Astrocyte (in vitro differentiated cells and primary cell): ENCODE data around the gene ATP10A. TPM values are rescaled to one million over a fixed set of nuclear protein-coding genes. Genes with fewer than 3 reads are reported as not detected.

Source experiments
- DNase-seq: peaks from one replicate; pipeline ENCODE4 v3.0.0-alpha.2; 2010; ENCODE audit warnings: low read depth
- FAIRE-seq: peaks from 2 replicates; lab custom pipeline; 2011; peaks lifted over from hg19 to GRCh38; lab: Jason Lieb, UNC
- H2AFZ ChIP-seq: 2 replicates; pipeline ENCODE4 v1.6.0; 2012; ENCODE audit warnings: low read depth, low read length, inconsistent platforms
- H3K27ac ChIP-seq: 2 replicates; pipeline ENCODE4 v1.5.1; 2011; ENCODE audit warnings: low read depth, low read length, inconsistent platforms
- H3K27me3 ChIP-seq: 2 replicates; pipeline ENCODE4 v1.6.0; 2011; ENCODE audit warnings: low read length, inconsistent platforms; ENCODE audit not compliant: insufficient read depth
- H3K36me3 ChIP-seq: 2 replicates; pipeline ENCODE4 v1.5.1; 2011; ENCODE audit warnings: low read length, inconsistent platforms; ENCODE audit not compliant: insufficient read depth
- H3K4me1 ChIP-seq: 2 replicates; pipeline ENCODE4 v1.5.1; 2011; ENCODE audit warnings: low read length, inconsistent platforms; ENCODE audit not compliant: insufficient read depth
- H3K4me2 ChIP-seq: 2 replicates; pipeline ENCODE4 v1.6.0; 2012; ENCODE audit warnings: low read length, inconsistent platforms
- H3K4me3 ChIP-seq: 2 replicates; pipeline ENCODE4 v1.5.1; 2011; ENCODE audit warnings: low read depth, mild to moderate bottlenecking, low read length, inconsistent platforms; ENCODE audit not compliant: insufficient read depth
- H3K79me2 ChIP-seq: 2 replicates; pipeline ENCODE4 v1.6.0; 2012; ENCODE audit warnings: mild to moderate bottlenecking, low read length, inconsistent platforms; ENCODE audit not compliant: insufficient read depth
- H3K9ac ChIP-seq: 2 replicates; pipeline ENCODE4 v1.6.0; 2012; ENCODE audit warnings: mild to moderate bottlenecking, low read length, inconsistent platforms
- H3K9me3 ChIP-seq: 2 replicates; pipeline ENCODE4 v1.5.1; 2012; ENCODE audit warnings: low read depth, mild to moderate bottlenecking, low read length, inconsistent platforms; ENCODE audit not compliant: insufficient read depth
- H4K20me1 ChIP-seq: 2 replicates; pipeline ENCODE4 v1.6.0; 2012; ENCODE audit warnings: low read length, inconsistent platforms; ENCODE audit not compliant: insufficient read depth
- H3K27ac Mint-ChIP-seq: one replicate; pipeline ENCODE4 v1.8.0; 2021; ENCODE audit warnings: mild to moderate bottlenecking, mixed read lengths; ENCODE audit not compliant: unreplicated experiment
- H3K27me3 Mint-ChIP-seq: one replicate; pipeline ENCODE4 v1.8.0; 2021; ENCODE audit warnings: low read depth, mixed read lengths; ENCODE audit not compliant: unreplicated experiment
- H3K36me3 Mint-ChIP-seq: one replicate; pipeline ENCODE4 v1.8.0; 2021; ENCODE audit warnings: low read depth, mixed read lengths; ENCODE audit not compliant: unreplicated experiment
- H3K4me1 Mint-ChIP-seq: one replicate; pipeline ENCODE4 v1.8.0; 2021; ENCODE audit warnings: low read depth, mixed read lengths; ENCODE audit not compliant: unreplicated experiment
- H3K4me3 Mint-ChIP-seq: one replicate; pipeline ENCODE4 v1.8.0; 2021; ENCODE audit warnings: mild to moderate bottlenecking, moderate library complexity, mixed read lengths; ENCODE audit not compliant: unreplicated experiment
- H3K9me3 Mint-ChIP-seq: one replicate; pipeline ENCODE4 v1.8.0; 2021; ENCODE audit warnings: mild to moderate bottlenecking, mixed read lengths; ENCODE audit not compliant: unreplicated experiment
- CTCF ChIP-seq: IDR thresholded peaks from 2 replicates; pipeline ENCODE4 v1.5.1; 2011; ENCODE audit warnings: low read depth, mild to moderate bottlenecking, inconsistent platforms, low read length, moderate library complexity; ENCODE audit not compliant: insufficient read depth
- EZH2 ChIP-seq: IDR thresholded peaks from 2 replicates; pipeline ENCODE4 v1.6.1; 2012; ENCODE audit warnings: mild to moderate bottlenecking, low read length, inconsistent platforms; ENCODE audit not compliant: insufficient read depth
- total RNA-seq: library from RNA; stranded (reverse); gene quantifications from 2 replicates; pipeline ENCODE4 v1.2.1, GENCODE V29; 2021

The ATP10A gene
- total RNA-seq, 1 donor from 2014 or later = 21.1 TPM

DNA sequence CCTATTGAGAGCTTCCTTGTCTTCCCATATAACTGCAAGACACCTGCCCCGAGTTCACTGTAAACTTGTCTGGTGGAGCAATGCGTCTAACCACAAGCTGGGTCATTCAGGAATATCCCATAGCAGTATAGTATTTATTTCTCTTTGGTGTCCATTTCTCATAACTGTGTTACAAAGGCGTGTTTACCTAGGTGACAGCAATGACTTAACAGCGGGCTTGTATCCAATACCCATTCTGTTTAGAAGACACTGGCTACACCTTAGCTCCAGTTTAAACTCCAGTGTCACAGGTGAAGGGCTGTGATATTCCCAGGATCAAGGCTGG lies 24.3 kb downstream of the ATP10A start:
- Histone ChIP-seq H4K20me1 (peaks cover 4% of the 10 kb centered on the region), H3K36me3 (no peaks in the 10 kb centered on the region), H3K4me3 (no peak overlapping the region), H3K4me2 (no peak overlapping the region), H2AFZ (no peak overlapping the region), H3K9me3 (no peaks in the 10 kb centered on the region), H3K27ac (no peak overlapping the region), H3K79me2 (peaks cover 77% of the 10 kb centered on the region), H3K4me1 (no peaks in the 10 kb centered on the region), H3K9ac (no peak overlapping the region), H3K27me3 (no peaks in the 10 kb centered on the region)
- TF ChIP-seq EZH2 = no peak
- TF ChIP-seq CTCF = no peak
- H3K4me1 Mint-ChIP-seq = peaks cover 4% of the 10 kb centered on the region
- DNase-seq = no peak
- no peaks in the 10 kb centered on the region for H3K9me3 Mint-ChIP-seq
- peaks cover 3% of the 10 kb centered on the region for H3K27me3 Mint-ChIP-seq
- no peak overlapping the region for H3K27ac Mint-ChIP-seq
- H3K4me3 Mint-ChIP-seq = no peak overlapping the region
- no peak for FAIRE-seq
- no peaks in the 10 kb centered on the region for H3K36me3 Mint-ChIP-seq

DNA sequence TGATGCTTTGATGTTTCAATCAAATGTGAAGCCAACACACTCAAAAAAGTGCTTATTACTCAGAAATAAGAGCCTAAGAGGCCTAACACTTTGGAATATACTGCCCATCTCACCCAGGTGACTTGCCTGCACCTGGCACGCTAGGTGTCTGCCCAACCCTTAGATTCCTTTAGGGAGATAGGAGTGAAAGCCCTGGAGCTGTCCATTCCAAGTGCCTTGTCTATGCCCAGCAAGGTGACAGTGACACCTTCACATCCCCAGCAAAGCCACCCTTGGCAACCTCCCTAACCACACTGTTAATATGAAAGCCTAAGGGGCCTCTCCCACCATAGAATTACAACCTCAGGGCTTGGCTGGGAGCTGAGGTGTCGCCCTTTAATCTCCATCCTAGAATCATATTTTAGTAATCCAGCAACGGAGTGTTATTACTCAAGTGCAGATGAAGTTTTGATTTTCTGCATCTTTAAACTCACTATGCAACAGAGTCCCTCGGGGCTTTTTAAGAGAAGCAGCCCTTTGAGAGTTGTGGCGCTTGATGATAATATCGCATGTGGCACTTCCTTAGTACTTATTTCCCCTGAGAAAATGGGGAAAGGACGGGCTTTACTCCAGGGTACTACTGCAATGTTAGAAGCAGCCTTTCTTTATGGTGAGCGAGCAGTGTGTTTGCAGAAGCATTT lies 24.8 kb downstream of the ATP10A start:
- TF ChIP-seq CTCF (no peak), EZH2 (no peak)
- no peak overlapping the region for H3K27ac Mint-ChIP-seq

GRCh38 chr15:25832158-25832557 lies 31.0 kb downstream of the ATP10A start:
- peak overlapping the region; percentile 96 for H3K27ac ChIP-seq
- H3K36me3 Mint-ChIP-seq = no peaks in the 10 kb centered on the region
- no peak overlapping the region for H3K4me3 ChIP-seq
- H3K36me3 ChIP-seq = no peaks in the 10 kb centered on the region
- H3K4me2 ChIP-seq = peak overlapping the region; percentile 77
- TF ChIP-seq EZH2 = no peak
- no peak for TF ChIP-seq CTCF
- peak overlapping the region; percentile 31 for H3K4me3 Mint-ChIP-seq
- FAIRE-seq = peak; percentile 93
- H4K20me1 ChIP-seq = no peaks in the 10 kb centered on the region
- DNase-seq = peak; percentile 67
- no peaks in the 10 kb centered on the region for H3K9me3 ChIP-seq
- no peaks in the 10 kb centered on the region for H3K9me3 Mint-ChIP-seq
- peak overlapping the region; percentile 90 for H3K9ac ChIP-seq
- H3K27ac Mint-ChIP-seq = peak overlapping the region; percentile 97
- peaks cover 28% of the 10 kb centered on the region for H3K4me1 ChIP-seq
- H2AFZ ChIP-seq = no peak overlapping the region
- peaks cover 75% of the 10 kb centered on the region for H3K79me2 ChIP-seq
- H3K4me1 Mint-ChIP-seq = peaks cover 47% of the 10 kb centered on the region
- H3K27me3 Mint-ChIP-seq = peaks cover 3% of the 10 kb centered on the region
- no peaks in the 10 kb centered on the region for H3K27me3 ChIP-seq

More for the DNA sequence above, 24.8 kb downstream of the ATP10A start:
- FAIRE-seq (no peak), DNase-seq (no peak)
- H3K36me3 Mint-ChIP-seq = no peaks in the 10 kb centered on the region
- Histone ChIP-seq H3K27ac (no peak overlapping the region), H4K20me1 (peaks cover 4% of the 10 kb centered on the region), H3K4me3 (no peak overlapping the region), H3K4me1 (no peaks in the 10 kb centered on the region), H3K9ac (no peak overlapping the region), H3K79me2 (peaks cover 76% of the 10 kb centered on the region), H2AFZ (no peak overlapping the region), H3K4me2 (no peak overlapping the region), H3K27me3 (no peaks in the 10 kb centered on the region), H3K36me3 (no peaks in the 10 kb centered on the region), H3K9me3 (no peaks in the 10 kb centered on the region)
- peaks cover 3% of the 10 kb centered on the region for H3K27me3 Mint-ChIP-seq
- H3K4me3 Mint-ChIP-seq = no peak overlapping the region
- H3K9me3 Mint-ChIP-seq = no peaks in the 10 kb centered on the region
- H3K4me1 Mint-ChIP-seq = peaks cover 4% of the 10 kb centered on the region
